CD4-positive, alpha-beta T cell treated with Interleukin-4 for 1 hour (primary cell): ENCODE results near the gene LONRF2.
"Not testable (repeated sequence)": the region's sequence is repeated elsewhere in the genome, so short reads cannot be mapped to it uniquely, and the experiment has no call there.

ENCODE experiments used
- DNase-seq, 2 donors: peaks; one replicate each; pipeline ENCODE4 v3.0.0-alpha.2; 2020 to 2022

LONRF2 gene

DNA sequence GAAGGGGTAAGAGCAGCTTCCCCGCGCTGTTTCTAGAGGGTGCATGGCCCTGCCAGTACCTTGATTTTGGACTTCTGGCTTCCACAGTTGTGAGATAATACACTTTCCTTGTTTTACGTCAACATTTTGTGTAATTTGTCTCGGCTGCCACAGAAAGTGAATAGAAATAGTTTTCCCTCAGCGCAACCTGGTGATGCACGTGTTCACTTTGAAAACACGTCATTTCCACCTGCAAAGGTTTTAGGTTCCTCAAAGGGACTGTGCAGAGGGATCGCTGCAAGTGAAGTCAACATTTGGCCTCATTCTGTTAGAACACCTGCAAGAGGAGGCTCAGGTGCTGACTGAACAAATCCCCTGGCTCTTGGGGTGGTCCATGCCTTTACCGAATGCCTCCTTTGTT is 71.7 kb downstream of the LONRF2 start:
- DNase-seq = peak in 1 of 2 donors; percentile 50

DNA sequence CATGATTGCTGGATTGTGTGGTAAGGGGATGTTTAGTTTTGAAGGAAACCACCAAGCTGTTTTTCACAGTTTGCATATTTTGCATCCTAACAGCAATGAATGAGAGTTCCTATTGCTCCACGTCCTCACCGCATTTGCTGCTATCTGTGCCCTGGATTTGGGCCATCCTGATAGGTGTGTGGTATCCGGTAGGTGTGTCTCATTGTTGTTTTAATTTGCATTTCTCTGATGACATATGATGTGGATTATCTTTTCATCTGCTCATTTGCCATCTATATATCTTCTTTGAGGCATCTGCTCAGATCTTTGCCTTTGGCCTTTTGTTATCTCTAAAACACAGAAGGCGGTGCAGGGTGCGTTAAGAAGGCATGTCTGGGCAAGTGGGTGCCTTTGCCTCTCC is 73.3 kb downstream of the LONRF2 start:
- no peak for DNase-seq

- DNase-seq = not testable (repeated sequence)
Observed at GRCh38 chr2:100248556-100248955, 73.7 kb downstream of the LONRF2 start.

DNA sequence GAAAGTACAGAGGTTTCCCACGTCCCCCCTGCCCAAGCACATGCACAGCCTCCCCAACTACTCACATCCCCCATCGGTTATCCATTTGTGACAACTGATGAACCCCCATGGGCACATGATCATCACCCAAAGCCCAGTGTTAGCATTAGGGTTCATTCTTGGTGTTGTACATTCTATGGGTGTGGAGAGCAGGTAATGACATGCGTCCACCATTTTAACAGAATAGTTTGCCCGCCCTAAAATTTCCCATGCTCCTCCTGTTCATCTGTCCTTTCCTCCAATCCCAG is 74.3 kb downstream of the LONRF2 start:
- peak in 1 of 2 donors; percentile 54 for DNase-seq

DNA sequence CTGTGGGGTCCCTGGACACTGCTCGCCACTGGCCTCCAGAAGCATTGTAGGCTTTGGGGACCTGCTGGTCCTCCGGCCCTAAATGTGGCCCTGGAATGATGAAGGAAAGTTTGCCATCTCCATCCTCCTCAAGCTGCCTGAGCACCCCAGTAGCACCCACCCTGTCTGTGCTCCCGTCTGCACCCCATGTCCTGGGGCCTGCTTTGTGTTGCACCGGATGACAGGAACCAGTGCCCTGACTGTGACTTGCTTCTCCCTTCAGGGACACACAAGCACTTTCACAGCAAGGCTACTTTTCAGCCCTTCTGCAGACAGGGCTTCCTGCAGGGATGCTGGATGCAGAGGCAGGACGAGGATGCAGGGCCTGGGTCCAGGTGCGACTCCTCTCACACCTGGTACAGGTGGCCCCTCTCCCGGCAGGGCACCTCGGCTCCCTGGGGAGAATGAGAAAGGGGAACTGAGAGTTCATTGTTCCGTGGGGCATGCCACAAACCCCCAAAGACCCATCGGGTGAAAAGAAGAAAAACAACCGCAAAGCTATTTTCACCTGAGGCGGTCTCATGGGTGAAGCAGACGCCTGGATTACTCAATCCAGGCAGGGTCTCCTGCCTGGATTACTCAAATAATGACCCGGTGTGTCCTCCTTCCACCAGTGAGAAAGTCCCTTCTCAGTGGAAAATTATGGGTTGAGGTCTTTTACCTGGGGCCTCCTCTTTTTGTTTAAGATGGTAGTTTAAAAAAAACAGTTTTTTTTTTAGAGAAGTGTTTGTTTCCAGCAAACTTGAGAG is 74.9 kb downstream of the LONRF2 start:
- peak in 1 of 2 donors; percentile 83 for DNase-seq

- peak; percentile 27 to 45 for DNase-seq
Observed at GRCh38 chr2:100246163-100247145, 75.8 kb downstream of the LONRF2 start.

DNA sequence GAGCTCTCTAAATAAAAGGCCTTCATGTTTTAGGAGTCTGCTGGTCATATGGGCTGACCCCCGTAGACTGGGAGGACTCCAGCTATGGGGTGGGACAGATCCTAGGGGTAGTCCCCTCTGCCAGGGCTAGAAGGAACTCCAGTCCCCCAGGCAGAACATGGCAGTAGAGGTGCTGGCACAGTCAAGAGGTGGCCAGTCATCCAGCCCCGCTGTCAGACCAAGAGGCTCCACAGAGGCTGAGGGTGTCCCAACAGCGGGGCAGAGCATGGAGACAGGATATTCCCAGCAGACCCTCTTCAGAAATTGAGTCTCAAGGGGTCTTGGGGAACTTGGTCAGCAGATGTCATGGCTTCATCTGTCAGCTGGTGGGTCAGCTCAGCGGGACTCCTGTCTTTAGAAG is 76.6 kb downstream of the LONRF2 start:
- DNase-seq = no peak

GRCh38 chr2:100244881-100245605 is 77.3 kb downstream of the LONRF2 start:
- DNase-seq = no peak

DNA sequence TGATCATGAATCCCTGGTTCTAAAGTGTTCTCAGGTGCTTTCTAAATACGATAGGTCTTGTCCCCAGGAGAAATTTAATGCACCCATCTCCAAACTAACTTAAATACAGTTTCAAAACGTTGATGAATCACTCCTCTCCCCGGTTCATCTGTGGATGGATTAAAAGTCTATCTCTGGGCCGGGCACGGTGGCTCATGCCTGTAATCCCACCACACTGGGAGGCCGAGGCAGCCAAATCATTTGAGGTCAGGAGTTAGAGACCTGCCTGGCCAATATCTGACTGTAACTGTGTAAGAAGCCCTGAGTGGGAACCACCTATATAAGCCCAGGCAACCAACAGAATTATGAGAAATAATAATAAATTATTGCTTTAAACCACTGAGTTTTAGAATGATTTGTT is 78.7 kb downstream of the LONRF2 start:
- no peak for DNase-seq

- DNase-seq = peak; percentile 37 to 63
Observed at GRCh38 chr2:100242891-100243619, 79.2 kb downstream of the LONRF2 start.

GRCh38 chr2:100242476-100242875 is 79.8 kb downstream of the LONRF2 start:
- no peak for DNase-seq

GRCh38 chr2:100241236-100241635 is 81.1 kb downstream of the LONRF2 start:
- no peak for DNase-seq

GRCh38 chr2:100240386-100240785 is 81.9 kb downstream of the LONRF2 start:
- no peak for DNase-seq

DNA sequence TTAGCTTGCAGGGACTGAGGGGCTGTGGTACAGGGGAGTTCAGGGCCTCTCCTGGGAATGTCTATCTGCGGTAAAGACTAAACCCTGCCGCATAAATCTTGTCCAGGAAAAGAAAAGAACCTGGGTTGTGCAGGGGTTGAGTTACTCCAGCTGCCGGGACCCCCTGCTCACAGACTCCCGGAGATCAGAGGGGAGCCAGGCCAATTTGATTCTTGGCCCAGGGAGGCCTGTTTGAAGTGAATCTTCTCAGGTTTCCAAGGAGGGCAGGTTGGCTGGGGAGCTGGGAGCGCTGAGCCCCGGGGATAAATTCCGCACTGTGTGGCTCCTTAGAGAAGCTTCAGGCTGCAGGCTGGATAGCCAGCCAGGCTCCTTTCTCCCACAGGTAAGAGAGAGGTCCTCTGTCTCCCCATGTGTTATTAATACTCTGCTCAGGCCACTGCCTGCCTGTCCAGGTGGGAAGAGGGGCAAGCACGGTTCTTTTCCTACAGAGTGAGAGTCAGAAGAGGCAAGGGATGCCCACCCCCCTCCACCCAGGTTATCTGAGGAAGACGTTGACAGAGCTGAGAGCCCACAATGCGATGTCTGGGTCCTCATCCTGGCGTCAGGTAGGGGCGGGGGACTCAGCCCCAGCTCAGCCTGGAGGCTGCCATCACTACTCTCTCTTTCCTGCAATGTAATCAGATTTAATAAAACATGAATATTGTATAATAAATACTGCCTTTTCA is 82.7 kb downstream of the LONRF2 start:
- no peak for DNase-seq

DNA sequence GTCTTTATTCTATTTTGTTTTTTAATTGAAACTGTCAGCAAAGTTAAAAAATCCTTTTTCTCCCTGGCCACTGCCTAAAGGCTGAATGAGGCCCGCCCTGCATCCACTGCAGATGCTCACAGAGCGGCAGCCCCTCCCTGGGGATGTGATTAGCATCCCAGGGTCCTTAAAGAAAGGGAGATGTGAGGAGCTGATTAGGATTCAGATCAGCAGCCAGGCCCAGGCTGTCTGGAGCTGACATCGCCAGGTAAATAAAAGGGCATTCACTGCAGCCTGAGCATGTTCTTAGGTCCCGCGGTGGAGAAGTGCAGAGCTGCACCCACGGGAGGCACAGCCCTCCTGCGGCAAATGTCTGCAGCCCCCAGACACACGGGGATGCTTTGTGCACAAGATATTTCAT is 83.8 kb downstream of the LONRF2 start:
- DNase-seq = no peak

DNA sequence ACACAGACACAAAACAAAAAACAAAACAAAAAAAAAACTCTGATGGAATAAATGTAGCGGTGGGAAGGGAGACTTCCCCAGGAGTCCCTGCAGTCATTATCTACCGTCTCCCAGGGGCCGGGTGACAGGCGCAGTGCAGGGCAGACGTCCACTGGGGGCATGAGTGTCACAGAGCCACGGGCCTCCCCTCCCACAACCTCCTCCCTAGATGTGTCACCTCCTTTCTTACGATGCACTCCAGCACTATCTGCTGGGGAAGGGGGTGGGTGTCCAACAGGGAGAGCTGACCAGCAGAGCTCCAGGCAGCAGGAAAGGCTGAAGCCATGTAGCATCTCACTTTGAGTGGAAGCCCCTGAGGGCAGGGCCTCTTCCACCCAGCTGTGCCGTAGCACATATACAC is 84.5 kb downstream of the LONRF2 start:
- no peak for DNase-seq

DNA sequence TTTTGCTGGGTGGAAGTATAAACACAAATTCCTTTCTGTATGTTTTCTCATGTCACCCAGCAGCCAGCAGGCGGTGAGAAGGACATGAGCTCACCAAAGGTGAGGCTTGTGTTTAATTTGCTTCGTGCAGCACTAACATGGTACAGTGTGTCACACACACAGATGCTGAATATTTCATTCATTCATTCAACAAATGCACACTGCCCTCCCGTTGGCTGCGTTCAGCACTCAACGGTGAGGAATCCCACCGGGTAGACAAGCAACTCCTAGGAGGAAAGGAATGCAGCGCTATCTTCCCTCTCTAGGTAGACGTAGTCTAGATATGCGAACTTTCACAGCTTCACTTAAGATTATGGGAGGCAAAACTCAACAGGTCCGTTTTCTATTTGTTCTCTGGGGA is 85.1 kb downstream of the LONRF2 start:
- no peak for DNase-seq

GRCh38 chr2:100236166-100236565 is 86.1 kb downstream of the LONRF2 start:
- no peak for DNase-seq

DNA sequence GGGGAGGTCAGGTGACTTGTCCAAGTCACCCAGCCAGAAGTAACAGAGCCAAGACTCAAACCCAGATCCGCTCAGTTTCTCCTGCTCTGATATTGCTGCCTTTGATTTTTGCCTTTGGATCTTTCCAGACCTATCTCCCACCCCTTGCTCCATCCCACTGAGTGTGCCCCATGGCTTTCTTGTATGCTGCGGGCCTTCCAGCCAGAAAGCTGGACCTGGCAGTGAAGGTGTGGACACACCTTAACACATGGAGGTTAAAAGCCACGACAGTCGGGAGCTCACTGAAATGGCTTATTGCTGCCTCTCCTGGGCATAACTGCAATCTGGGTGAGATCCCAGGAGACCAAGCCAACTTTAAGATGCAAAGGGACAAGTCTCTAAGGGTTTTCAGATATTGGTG is 86.7 kb downstream of the LONRF2 start:
- DNase-seq = no peak

DNA sequence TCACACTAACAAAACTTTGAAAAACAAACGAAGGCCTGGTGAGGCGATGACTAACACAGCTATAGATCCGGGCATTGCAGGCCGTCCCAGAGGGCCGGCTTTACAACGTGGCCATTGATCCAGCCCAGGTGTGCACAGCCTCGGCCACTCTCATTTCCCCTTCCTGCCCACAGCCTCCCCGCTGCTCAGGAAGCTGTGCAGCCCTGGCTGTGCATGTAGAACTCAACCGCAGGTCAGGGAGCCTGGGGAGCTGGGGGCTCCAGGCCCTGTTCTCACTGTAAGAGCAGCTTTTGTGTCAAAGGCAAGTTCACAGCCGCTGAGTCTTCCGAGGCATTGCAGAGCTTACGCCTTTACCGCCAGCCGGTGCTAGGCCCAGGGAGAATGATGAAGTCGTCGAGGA is 87.2 kb downstream of the LONRF2 start:
- peak; percentile 11 to 59 for DNase-seq

GRCh38 chr2:100234141-100234540 is 88.2 kb downstream of the LONRF2 start:
- no peak for DNase-seq

- DNase-seq = no peak
Observed at GRCh38 chr2:100233061-100233460, 89.2 kb downstream of the LONRF2 start.
